ENCODE results near the gene BOK.

DNA sequence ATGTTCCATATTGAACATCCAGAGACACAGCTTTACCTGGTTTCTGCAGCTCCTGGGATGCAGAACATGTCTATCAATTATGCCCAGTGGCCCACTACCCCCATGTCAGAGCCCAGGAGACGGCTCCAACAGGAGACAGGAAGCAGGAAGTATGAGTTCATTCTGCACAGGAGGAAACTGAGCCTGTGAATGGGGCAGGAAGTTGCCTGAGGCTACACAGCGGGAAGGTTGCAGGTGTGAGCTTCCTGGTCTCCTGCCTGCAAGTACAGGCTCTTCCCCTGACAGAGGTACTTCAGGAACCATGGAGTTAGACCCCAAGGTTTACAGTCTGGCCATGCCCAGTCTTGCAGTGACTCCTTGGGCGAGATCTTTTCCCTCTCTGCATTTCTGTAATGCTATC is 2.8 kb upstream of the BOK start:
- no peak for TF ChIP-seq EZH2 (IDR thresholded peaks at IDR 0.05; ENCODE audit: low read length, missing control alignments)
- TF ChIP-seq, protein P1, sequence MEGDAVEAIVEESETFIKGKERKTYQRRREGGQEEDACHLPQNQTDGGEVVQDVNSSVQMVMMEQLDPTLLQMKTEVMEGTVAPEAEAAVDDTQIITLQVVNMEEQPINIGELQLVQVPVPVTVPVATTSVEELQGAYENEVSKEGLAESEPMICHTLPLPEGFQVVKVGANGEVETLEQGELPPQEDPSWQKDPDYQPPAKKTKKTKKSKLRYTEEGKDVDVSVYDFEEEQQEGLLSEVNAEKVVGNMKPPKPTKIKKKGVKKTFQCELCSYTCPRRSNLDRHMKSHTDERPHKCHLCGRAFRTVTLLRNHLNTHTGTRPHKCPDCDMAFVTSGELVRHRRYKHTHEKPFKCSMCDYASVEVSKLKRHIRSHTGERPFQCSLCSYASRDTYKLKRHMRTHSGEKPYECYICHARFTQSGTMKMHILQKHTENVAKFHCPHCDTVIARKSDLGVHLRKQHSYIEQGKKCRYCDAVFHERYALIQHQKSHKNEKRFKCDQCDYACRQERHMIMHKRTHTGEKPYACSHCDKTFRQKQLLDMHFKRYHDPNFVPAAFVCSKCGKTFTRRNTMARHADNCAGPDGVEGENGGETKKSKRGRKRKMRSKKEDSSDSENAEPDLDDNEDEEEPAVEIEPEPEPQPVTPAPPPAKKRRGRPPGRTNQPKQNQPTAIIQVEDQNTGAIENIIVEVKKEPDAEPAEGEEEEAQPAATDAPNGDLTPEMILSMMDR (conservative IDR thresholded peaks at IDR 0.05 in 1 of 2, IDR thresholded peaks at IDR 0.05 in 1 of 2; ENCODE audit: low read depth in 1 of 2, low read length in 2 of 2) = no peak

Measured in fibroblast of lung (primary cell).